Dermis microvascular lymphatic vessel endothelial cell (primary cell): ENCODE measurements around the gene RTN4RL2. TPM values are rescaled to one million over a fixed set of nuclear protein-coding genes. Genes with fewer than 3 reads are reported as not detected.
"Not testable (repeated sequence)": the region's sequence is repeated elsewhere in the genome, so short reads cannot be mapped to it uniquely, and the experiment has no call there.

Source experiments
- DNase-seq, 2 donors: peaks; one replicate each; pipeline versions ENCODE4 v3.0.0 to v3.0.0-alpha.2; 2010; ENCODE audit warnings: low read depth in 2 of 2
- total RNA-seq: library from RNA; depleted of rRNA; stranded (reverse); fragments of >200 nt; gene quantifications from 2 replicates; pipeline ENCODE4 v1.2.1, GENCODE V29; 2014

Gene RTN4RL2
- total RNA-seq, 1 donor from 2014 or later, result not detected

GRCh38 chr11:57432714-57433163 is 27.6 kb upstream of the RTN4RL2 start:
- DNase-seq, result no peak

GRCh38 chr11:57434640-57435546 is 25.4 kb upstream of the RTN4RL2 start:
- DNase-seq, result no peak

- no peak for DNase-seq
Observed at GRCh38 chr11:57436031-57436430, 24.3 kb upstream of the RTN4RL2 start.

- no peak for DNase-seq
Observed at GRCh38 chr11:57438345-57439285, 21.7 kb upstream of the RTN4RL2 start.

- DNase-seq, result no peak
Observed at GRCh38 chr11:57439786-57440185, 20.5 kb upstream of the RTN4RL2 start.

GRCh38 chr11:57440744-57441414 is 19.4 kb upstream of the RTN4RL2 start:
- DNase-seq, result no peak

GRCh38 chr11:57444362-57445121 is 15.8 kb upstream of the RTN4RL2 start:
- no peak for DNase-seq

GRCh38 chr11:57445122-57445394 is 15.3 kb upstream of the RTN4RL2 start:
- DNase-seq, result not testable (repeated sequence)

- DNase-seq, result no peak
Observed at GRCh38 chr11:57446055-57446454, 14.3 kb upstream of the RTN4RL2 start.

- no peak for DNase-seq
Observed at GRCh38 chr11:57453543-57454177, 6.7 kb upstream of the RTN4RL2 start.

- peak; percentile 43 to 78 for DNase-seq
Observed at GRCh38 chr11:57456960-57457642, 3.2 kb upstream of the RTN4RL2 start.

GRCh38 chr11:57457643-57458023 is 2.7 kb upstream of the RTN4RL2 start:
- no peak for DNase-seq

- no peak for DNase-seq
Observed at GRCh38 chr11:57458060-57458409, 2.3 kb upstream of the RTN4RL2 start.

- DNase-seq, result peak in 1 of 2 donors; percentile 28
Observed at GRCh38 chr11:57458410-57459163, 1.7 kb upstream of the RTN4RL2 start.

GRCh38 chr11:57459164-57460021 is 935 bp upstream of the RTN4RL2 start:
- DNase-seq, result peak in 1 of 2 donors; percentile 18

- no peak for DNase-seq
Observed at GRCh38 chr11:57460758-57461749, 726 bp downstream of the RTN4RL2 start.

- no peak for DNase-seq
Observed at GRCh38 chr11:57461841-57462489, 1.6 kb downstream of the RTN4RL2 start.
